ENCODE data around the gene BCL2. TPM values are rescaled to one million over a fixed set of nuclear protein-coding genes. Genes with fewer than 3 reads are reported as not detected.

BCL2 gene
- polyA plus RNA-seq, 4 donors, result 23.3 to 28.8 (median 27.1) TPM

- DNase-seq (ENCODE audit: low read depth in 4 of 4, low spot score in 3 of 4), result no peak
These were observed 155.2 kb downstream of the BCL2 start for GRCh38 chr18:63164396-63164795.

- DNase-seq (ENCODE audit: low read depth in 4 of 4, low spot score in 3 of 4), result no peak
These were observed 157.1 kb downstream of the BCL2 start for GRCh38 chr18:63162271-63163014.

GRCh38 chr18:63161761-63162195 lies 157.8 kb downstream of the BCL2 start:
- no peak for DNase-seq (ENCODE audit: low read depth in 4 of 4, low spot score in 3 of 4)

GRCh38 chr18:63161032-63161760 lies 158.4 kb downstream of the BCL2 start:
- no peak for DNase-seq (ENCODE audit: low read depth in 4 of 4, low spot score in 3 of 4)

- no peak for DNase-seq (ENCODE audit: low read depth in 4 of 4, low spot score in 3 of 4)
These were observed 159.2 kb downstream of the BCL2 start for GRCh38 chr18:63160172-63160995.

GRCh38 chr18:63159590-63159989 lies 160.0 kb downstream of the BCL2 start:
- DNase-seq (ENCODE audit: low read depth in 4 of 4, low spot score in 3 of 4), result no peak

GRCh38 chr18:63158676-63159291 lies 160.8 kb downstream of the BCL2 start:
- no peak for DNase-seq (ENCODE audit: low read depth in 4 of 4, low spot score in 3 of 4)

GRCh38 chr18:63158012-63158631 lies 161.4 kb downstream of the BCL2 start:
- no peak for DNase-seq (ENCODE audit: low read depth in 4 of 4, low spot score in 3 of 4)

- DNase-seq (ENCODE audit: low read depth in 4 of 4, low spot score in 3 of 4), result no peak
These were observed 162.1 kb downstream of the BCL2 start for GRCh38 chr18:63157293-63158011.

GRCh38 chr18:63155910-63156773 lies 163.4 kb downstream of the BCL2 start:
- DNase-seq (ENCODE audit: low read depth in 4 of 4, low spot score in 3 of 4), result no peak

- peak in 3 of 4 donors; percentile 62 to 65 (median 64) for DNase-seq (ENCODE audit: low read depth in 4 of 4, low spot score in 3 of 4)
These were observed 164.3 kb downstream of the BCL2 start for GRCh38 chr18:63155169-63155852.

- DNase-seq (ENCODE audit: low read depth in 4 of 4, low spot score in 3 of 4), result no peak
These were observed 165.0 kb downstream of the BCL2 start for GRCh38 chr18:63154350-63155152.

- no peak for DNase-seq (ENCODE audit: low read depth in 4 of 4, low spot score in 3 of 4)
These were observed 166.8 kb downstream of the BCL2 start for GRCh38 chr18:63152791-63153190.

- DNase-seq (ENCODE audit: low read depth in 4 of 4, low spot score in 3 of 4), result no peak
These were observed 167.5 kb downstream of the BCL2 start for GRCh38 chr18:63152096-63152495.

- DNase-seq (ENCODE audit: low read depth in 4 of 4, low spot score in 3 of 4), result no peak
These were observed 168.0 kb downstream of the BCL2 start for GRCh38 chr18:63151539-63151938.

GRCh38 chr18:63150942-63151421 lies 168.6 kb downstream of the BCL2 start:
- DNase-seq (ENCODE audit: low read depth in 4 of 4, low spot score in 3 of 4), result no peak

- no peak for DNase-seq (ENCODE audit: low read depth in 4 of 4, low spot score in 3 of 4)
These were observed 169.2 kb downstream of the BCL2 start for GRCh38 chr18:63150326-63150725.

Measured in right renal pelvis (tissue), 4 donors.